Heart left ventricle (tissue), 16 donors: ENCODE measurements around the gene TOB1. TPM values are rescaled to one million over a fixed set of nuclear protein-coding genes. Genes with fewer than 3 reads are reported as not detected.

Source experiments
- ATAC-seq, 4 donors: fragments of 200-7000 bp; cut with Tn5 transposase; one replicate each; pipeline ENCODE4 v1.9.1; 2020 to 2022; ENCODE audit warnings: moderate library complexity in 4 of 4, mild to moderate bottlenecking in 3 of 4, moderate number of reproducible peaks in 1 of 4
- DNase-seq, 5 donors: peaks; one replicate each; pipeline ENCODE4 v3.0.0-alpha.2; 2020
- H3K27ac ChIP-seq, 12 donors: fragments of 200-600 bp; sonication (generic) in 4 of 12; one replicate each; pipeline versions ENCODE4 v1.5.0 to v1.8.0; 2016 to 2022; ENCODE audit warnings: mild to moderate bottlenecking in 2 of 12
- H3K27me3 ChIP-seq, 9 donors: fragments of 200-600 bp; sonication (generic) in 2 of 9; one replicate each; pipeline versions ENCODE4 v1.5.1 to v1.8.0; 2016 to 2022; ENCODE audit warnings: mild to moderate bottlenecking in 3 of 9
- H3K36me3 ChIP-seq, 9 donors: fragments of 200-600 bp; sonication (generic) in 2 of 9; one replicate each; pipeline versions ENCODE4 v1.5.0 to v1.8.0; 2018 to 2022; ENCODE audit warnings: mild to moderate bottlenecking in 2 of 9
- H3K4me1 ChIP-seq, 12 donors: fragments of 200-600 bp; sonication (generic) in 4 of 12; one replicate each; pipeline versions ENCODE4 v1.5.0 to v1.8.0; 2016 to 2022; ENCODE audit warnings: mild to moderate bottlenecking in 3 of 12
- H3K4me3 ChIP-seq, 12 donors: fragments of 200-600 bp; sonication (generic) in 4 of 12; one replicate each; pipeline versions ENCODE4 v1.5.0 to v1.8.0; 2017 to 2022; ENCODE audit warnings: mild to moderate bottlenecking in 9 of 12, moderate library complexity in 4 of 12
- H3K9me3 ChIP-seq, 12 donors: fragments of 200-600 bp; sonication (generic) in 4 of 12; one replicate each; pipeline versions ENCODE4 v1.5.0 to v1.8.0; 2016 to 2022; ENCODE audit warnings: mild to moderate bottlenecking in 1 of 12
- CTCF ChIP-seq, 12 donors: fragments of 200-600 bp; sonication (generic) in 4 of 12; IDR thresholded peaks; one replicate each; pipeline versions ENCODE4 v1.5.0 to v1.8.0; 2018 to 2022; ENCODE audit warnings: antibody characterized with exemption in 12 of 12, mild to moderate bottlenecking in 5 of 12
- POLR2A ChIP-seq, 2 donors: fragments of 450-650 bp; IDR thresholded peaks; one replicate each; pipeline ENCODE4 v1.6.1; 2017; ENCODE audit warnings: antibody characterized with exemption in 2 of 2, mild to moderate bottlenecking in 2 of 2, moderate library complexity in 2 of 2
- WGBS, 4 donors: extraction: QIAGEN DNeasy Blood & Tissue Kit in 2 of 4; methylation state at CpG; one replicate each; pipeline versions ENCODE4 v1.1.5 to v1.1.7; 2013 to 2018; 5-methylcytosine and 5-hydroxymethylcytosine counted together
- intact Hi-C, 10 donors: fragments of 100-400 bp; cut with DNase I; formaldehyde crosslinking; loops; one replicate each; pipeline versions ENCODE4 v1.11.1 to v1.14.2; 2022
- polyA plus RNA-seq, 2 donors: library from polyadenylated mRNA; stranded (reverse); fragments of 200-250 nt; gene quantifications; one replicate each; pipeline ENCODE4 v1.2.3, GENCODE V29; 2013
- total RNA-seq, 9 donors: library from RNA; depleted of rRNA in 2 of 9; stranded (reverse); fragments of >200 nt in 2 of 9; fragmentation: NEBNext Ultra II Directional in 3 of 9; extraction: Animal tissue kit (Norgen Biotek cat#: 25700) in 3 of 9; gene quantifications; one replicate each; pipeline versions ENCODE4 v1.1.0 to v1.2.4, GENCODE V29; 2016 to 2023
- donor health status: ischemic (EF 13 %, LVEDD 7.1; RV severe dilation, severe dysfunction).
- donor health status: healthy with polysubstance abuse.
- donor health status: DM: no; HTN: yes; CAD: no.
- donor health status: DM: no; HTN: no; CAD: no.
- donor health status: ischemic (EF 25% LVEDD 6.9; RV normal size, moderate dysfunction).
- donor health status: ischemic (EF 25% LVEDD 5.7; RV mildly dilated, moderate dysfunction).
- donor health status: healthy.
- donor health status: DM: yes; HTN: yes; CAD: no.
- donor health status: ischemic (EF 35%, LVEDD 5.7; RV mildly dilated, moderate dysfunction).
- donor health status: nonischemic (EF 11% LVEDD 7.7; RV severe dilation, severe dysfunction).
- donor health status: DM: yes; HTN: yes; CAD: no.
- donor health status: PGD.
- donor health status: ischemic (EF 29% LVEDD 5.4; RV normal size, mild dysfunction).
- donor health status: nonischemic (EF 23%, LVEDD 6.1; RV moderate dilation, normal function).

Gene TOB1
- total and polyA plus RNA-seq, 11 donors, result 22.2 to 136 (median 68.1) TPM

DNA sequence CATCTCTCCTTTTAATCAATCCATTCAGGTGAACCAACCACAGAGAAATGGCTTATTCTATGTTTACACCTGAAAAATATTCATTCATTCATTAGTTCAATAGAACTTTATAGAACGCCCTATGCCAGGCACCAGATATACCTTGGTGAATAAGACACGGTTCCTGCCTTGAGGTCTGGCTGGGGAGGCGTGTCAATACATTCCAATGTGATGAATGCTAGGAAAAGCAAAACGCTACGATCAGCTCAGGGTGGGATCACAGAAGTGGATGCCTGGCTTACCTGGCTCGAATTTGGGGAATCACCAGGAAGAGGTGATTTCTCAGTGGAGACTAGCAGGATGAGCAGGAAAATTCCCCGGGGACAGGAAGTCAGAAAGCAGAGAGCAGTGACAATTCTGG, 48.3 kb downstream of the TOB1 start:
- DNase-seq (no peak), ATAC-seq (no peak)
- 49 to 62% (median 56%) methylated on average over 7 of the region's 7 CpGs for WGBS, 4 donors
- TF ChIP-seq CTCF (IDR thresholded peaks at IDR 0.05), result no peak
- TF ChIP-seq POLR2A (IDR thresholded peaks at IDR 0.05), result no peak
- Histone ChIP-seq H3K27ac (no peak overlapping the region), H3K36me3 (no peaks in the 10 kb centered on the region), H3K4me3 (no peak overlapping the region), H3K27me3 (peaks cover 0 to 8% (median 0%) of the 10 kb centered on the region in 9 donors), H3K4me1 (peaks cover 0 to 8% (median 0%) of the 10 kb centered on the region in 12 donors), H3K9me3 (no peaks in the 10 kb centered on the region)
- intact Hi-C loops, result loop anchor here in 1 of 10 donors (2.0 kb wide), 1 partner anchor 23 kb away; no protein-coding TSS in a partner anchor

DNA sequence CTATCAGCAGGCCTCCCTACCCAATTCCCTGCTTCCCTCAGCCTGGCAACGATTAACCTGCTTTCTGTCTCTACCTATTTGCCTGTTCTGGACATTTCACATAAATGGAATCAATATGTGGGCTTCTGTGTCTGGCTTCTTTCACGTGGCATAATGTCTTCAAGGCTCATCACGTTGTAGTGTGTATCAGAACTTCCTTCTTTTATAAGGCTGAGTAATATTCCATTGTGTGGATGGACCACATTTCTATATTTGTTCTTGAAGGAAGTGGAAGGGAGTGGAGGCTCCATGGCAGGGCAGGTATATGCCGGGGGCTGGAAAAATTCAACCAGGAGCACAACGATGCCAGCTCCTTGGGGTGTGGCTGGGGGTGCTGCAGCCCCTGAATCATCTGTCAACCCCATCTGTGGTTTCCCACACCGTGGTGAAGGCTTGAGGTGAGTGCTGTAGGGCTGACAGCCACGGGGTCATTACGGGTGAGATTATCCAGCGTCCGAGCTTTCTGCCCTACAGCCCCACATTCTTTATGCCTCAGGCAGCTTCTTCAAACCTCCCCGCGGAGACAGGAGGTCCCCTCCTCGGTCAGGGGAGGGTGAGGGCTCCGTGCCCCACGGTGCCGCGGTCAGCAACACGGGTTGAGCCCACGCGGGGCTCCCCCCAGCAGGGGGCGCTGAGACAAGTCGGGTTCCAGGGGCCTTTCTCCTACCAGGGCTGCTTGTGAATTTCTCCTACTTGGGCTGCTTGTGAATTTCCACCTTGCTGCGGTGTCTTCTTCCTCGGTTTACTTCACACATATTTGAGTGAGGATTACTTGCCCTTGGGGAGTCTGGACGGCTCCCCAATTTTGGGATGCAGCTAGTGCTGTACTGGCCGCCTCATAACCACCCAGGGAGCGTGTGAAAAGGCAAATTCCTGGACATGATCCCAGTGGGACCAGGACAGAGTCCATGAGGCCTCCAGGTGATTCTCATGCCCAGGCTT, 49.1 kb downstream of the TOB1 start:
- TF ChIP-seq CTCF (IDR thresholded peaks at IDR 0.05) (peak; percentile 69 to 87 (median 80)), POLR2A (IDR thresholded peaks at IDR 0.05) (no peak)
- H3K36me3 ChIP-seq, result no peaks in the 10 kb centered on the region
- intact Hi-C loops, result loop anchor here in 2 of 10 donors (1.0 to 2.0 kb wide), 2 partner anchors 11 to 24 kb away; no protein-coding TSS in a partner anchor
- H3K4me1 ChIP-seq, result peaks cover 0 to 8% (median 0%) of the 10 kb centered on the region in 12 donors
- peak in 3 of 5 donors; percentile 39 to 49 (median 49) for DNase-seq
- 24 to 28% (median 27%) methylated on average over 26 to 27 of the region's 27 CpGs for WGBS, 4 donors
- H3K27me3 ChIP-seq, result peaks cover 0 to 8% (median 0%) of the 10 kb centered on the region in 9 donors
- no peak overlapping the region for H3K27ac ChIP-seq
- peak overlapping the region in 1 of 12 donors; percentile 14 for H3K4me3 ChIP-seq
- no peaks in the 10 kb centered on the region for H3K9me3 ChIP-seq
- peak; percentile 42 to 79 (median 68) for ATAC-seq

DNA sequence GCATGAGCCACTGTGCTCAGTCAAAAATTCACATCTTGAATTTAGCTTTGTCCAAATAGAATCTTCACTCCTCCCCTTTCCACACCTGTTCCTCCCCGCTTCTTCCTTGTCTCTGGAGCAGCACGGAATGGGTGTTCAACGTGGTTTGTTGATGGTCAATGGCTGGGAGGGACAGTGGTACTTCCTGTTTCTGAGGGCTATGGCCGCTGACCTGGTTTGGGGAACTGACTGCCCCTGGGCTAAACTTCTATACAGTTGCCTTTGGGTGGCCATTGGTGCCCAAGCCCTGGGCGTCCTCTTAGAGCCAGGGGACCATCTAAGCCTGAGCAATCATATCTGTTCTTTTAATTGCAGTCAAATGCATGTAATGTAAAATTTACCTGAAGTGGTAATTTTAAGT, 49.9 kb downstream of the TOB1 start:
- Histone ChIP-seq H3K27ac (no peak overlapping the region), H3K36me3 (no peaks in the 10 kb centered on the region), H3K4me3 (no peak overlapping the region), H3K4me1 (peaks cover 0 to 8% (median 0%) of the 10 kb centered on the region in 12 donors), H3K9me3 (no peaks in the 10 kb centered on the region), H3K27me3 (peaks cover 0 to 8% (median 0%) of the 10 kb centered on the region in 9 donors)
- TF ChIP-seq POLR2A (IDR thresholded peaks at IDR 0.05), result no peak
- TF ChIP-seq CTCF (IDR thresholded peaks at IDR 0.05), result no peak
- 83 to 89% (median 85%) methylated on average over 5 of the region's 5 CpGs for WGBS, 4 donors
- intact Hi-C loops, result loop anchor here in 2 of 10 donors (1.0 to 2.0 kb wide), 2 partner anchors 12 to 25 kb away; no protein-coding TSS in a partner anchor
- ATAC-seq (no peak), DNase-seq (no peak)

DNA sequence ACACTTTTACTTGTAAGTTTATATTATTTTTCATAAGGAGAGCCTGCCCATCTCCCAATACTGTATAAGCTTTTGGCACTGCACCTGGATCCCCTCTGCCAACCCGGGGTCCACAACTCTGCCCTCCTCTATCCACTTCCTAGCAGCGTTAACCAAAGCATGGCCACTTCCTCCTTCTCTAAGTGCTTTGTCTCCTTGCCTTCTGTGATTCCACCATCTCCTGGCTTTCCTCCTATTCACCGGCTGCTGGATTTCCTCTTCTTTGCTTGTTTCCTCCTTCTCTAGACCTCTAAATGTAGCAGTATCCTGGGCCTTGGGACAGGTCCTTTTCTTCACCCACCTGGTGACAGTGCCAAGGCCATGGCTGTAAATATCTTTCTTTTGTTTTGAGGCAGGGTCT, 50.8 kb downstream of the TOB1 start:
- DNase-seq, result no peak
- peaks cover 0 to 8% (median 0%) of the 10 kb centered on the region in 9 donors for H3K27me3 ChIP-seq
- peaks cover 0 to 8% (median 0%) of the 10 kb centered on the region in 12 donors for H3K4me1 ChIP-seq
- H3K9me3 ChIP-seq, result no peaks in the 10 kb centered on the region
- ATAC-seq, result no peak
- intact Hi-C loops, result no loop called here
- no peaks in the 10 kb centered on the region for H3K36me3 ChIP-seq
- WGBS, 4 donors, result 49 to 62% (median 53%) methylated on average over 3 of the region's 3 CpGs
- no peak overlapping the region for H3K27ac ChIP-seq
- no peak overlapping the region for H3K4me3 ChIP-seq
- TF ChIP-seq CTCF (IDR thresholded peaks at IDR 0.05) (no peak), POLR2A (IDR thresholded peaks at IDR 0.05) (no peak)
